Lower lobe of right lung (tissue), 2 donors: ENCODE results near the gene PRICKLE3. TPM values are rescaled to one million over a fixed set of nuclear protein-coding genes. Genes with fewer than 3 reads are reported as not detected.
A peak's percentile ranks its signal among the peaks of the same experiment; 100 is the strongest.

Experiments used
- ATAC-seq, 2 donors: fragments of 200-7000 bp; cut with Tn5 transposase; one replicate each; pipeline ENCODE4 v1.9.1; 2020 to 2022; ENCODE audit warnings: mild to moderate bottlenecking in 2 of 2, moderate library complexity in 2 of 2
- DNase-seq: peaks from one replicate; pipeline ENCODE4 v3.0.0-alpha.2; 2020
- H3K27ac ChIP-seq: fragments of 200-600 bp; one replicate; pipeline ENCODE4 v1.8.0; 2022
- H3K27me3 ChIP-seq: fragments of 200-600 bp; one replicate; pipeline ENCODE4 v1.8.0; 2022; ENCODE audit warnings: low read depth
- H3K36me3 ChIP-seq: fragments of 200-600 bp; one replicate; pipeline ENCODE4 v1.8.0; 2022; ENCODE audit warnings: mild to moderate bottlenecking
- H3K4me1 ChIP-seq: fragments of 200-600 bp; one replicate; pipeline ENCODE4 v1.8.0; 2022
- H3K4me3 ChIP-seq: fragments of 200-600 bp; one replicate; pipeline ENCODE4 v1.8.0; 2022; ENCODE audit warnings: mild to moderate bottlenecking
- H3K9me3 ChIP-seq: fragments of 200-600 bp; one replicate; pipeline ENCODE4 v1.8.0; 2022
- intact Hi-C: fragments of 100-400 bp; cut with DNase I; formaldehyde crosslinking; loops from one replicate; pipeline ENCODE4 v1.11.0; 2022
- total RNA-seq: library from RNA; stranded (reverse); fragmentation: NEBNext Ultra II Directional; extraction: Animal tissue kit (Norgen Biotek cat#: 25700); gene quantifications from one replicate; pipeline ENCODE4 v1.2.1, GENCODE V29; 2021
- TF ChIP-seq, protein P1 (sequence below): fragments of 200-600 bp; IDR thresholded peaks from one replicate; pipeline ENCODE4 v1.8.0; 2022; ENCODE audit warnings: antibody characterized with exemption, mild to moderate bottlenecking
- donor health status: DM: no; HTN: yes; CAD: no; lungs with severe emphysema.

PRICKLE3 gene
- total RNA-seq, 1 donor from 2014 or later = 13.1 TPM

DNA sequence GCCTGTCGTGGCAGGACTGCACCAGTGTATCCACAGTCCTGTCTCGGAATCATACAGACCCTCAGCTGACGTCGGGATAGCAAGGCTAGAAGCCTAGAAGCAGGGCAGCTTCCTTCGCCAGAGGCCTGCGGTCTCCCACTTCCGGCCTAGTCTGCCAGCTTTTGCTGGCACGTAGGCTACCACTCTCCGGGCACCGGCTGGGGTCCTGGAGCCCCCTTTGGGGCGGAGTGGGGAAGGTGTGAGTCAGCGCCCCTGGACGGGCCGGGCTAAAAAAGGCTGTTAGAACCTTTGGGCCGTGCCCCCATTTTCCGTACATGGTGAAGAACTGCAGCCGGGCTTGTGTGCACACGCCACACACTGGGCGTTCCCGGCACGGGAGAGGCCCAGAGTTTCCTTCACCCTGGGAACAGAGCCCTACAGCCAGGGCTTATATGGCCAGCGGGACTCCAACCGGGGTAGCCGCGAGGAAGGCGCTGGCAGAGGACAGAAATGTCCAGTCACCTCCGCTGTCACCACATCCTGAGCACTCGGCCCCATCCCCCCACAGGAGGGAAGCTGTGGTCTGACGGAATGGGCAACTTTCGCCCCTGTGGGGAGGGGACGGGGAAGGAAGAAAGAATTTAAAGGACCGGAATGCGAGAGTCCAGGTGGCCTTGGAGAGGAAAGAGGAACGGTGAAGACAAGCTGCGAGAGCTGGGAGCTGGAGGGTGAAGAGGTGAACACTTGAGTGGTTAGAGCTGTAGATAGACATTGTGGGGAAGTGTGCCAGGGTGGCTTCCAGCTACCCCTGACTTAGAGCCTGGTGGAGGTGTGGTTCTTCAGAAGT is 19.0 kb downstream of the PRICKLE3 start:
- Histone ChIP-seq H3K27ac (peak overlapping the region; percentile 91), H3K9me3 (no peaks in the 10 kb centered on the region), H3K27me3 (no peaks in the 10 kb centered on the region), H3K4me3 (peak overlapping the region; percentile 51), H3K36me3 (no peaks in the 10 kb centered on the region), H3K4me1 (peaks cover 19% of the 10 kb centered on the region)
- intact Hi-C loops = no loop called here
- ATAC-seq (peak; percentile 30 to 55), DNase-seq (peak; percentile 78)
- TF ChIP-seq, protein P1, sequence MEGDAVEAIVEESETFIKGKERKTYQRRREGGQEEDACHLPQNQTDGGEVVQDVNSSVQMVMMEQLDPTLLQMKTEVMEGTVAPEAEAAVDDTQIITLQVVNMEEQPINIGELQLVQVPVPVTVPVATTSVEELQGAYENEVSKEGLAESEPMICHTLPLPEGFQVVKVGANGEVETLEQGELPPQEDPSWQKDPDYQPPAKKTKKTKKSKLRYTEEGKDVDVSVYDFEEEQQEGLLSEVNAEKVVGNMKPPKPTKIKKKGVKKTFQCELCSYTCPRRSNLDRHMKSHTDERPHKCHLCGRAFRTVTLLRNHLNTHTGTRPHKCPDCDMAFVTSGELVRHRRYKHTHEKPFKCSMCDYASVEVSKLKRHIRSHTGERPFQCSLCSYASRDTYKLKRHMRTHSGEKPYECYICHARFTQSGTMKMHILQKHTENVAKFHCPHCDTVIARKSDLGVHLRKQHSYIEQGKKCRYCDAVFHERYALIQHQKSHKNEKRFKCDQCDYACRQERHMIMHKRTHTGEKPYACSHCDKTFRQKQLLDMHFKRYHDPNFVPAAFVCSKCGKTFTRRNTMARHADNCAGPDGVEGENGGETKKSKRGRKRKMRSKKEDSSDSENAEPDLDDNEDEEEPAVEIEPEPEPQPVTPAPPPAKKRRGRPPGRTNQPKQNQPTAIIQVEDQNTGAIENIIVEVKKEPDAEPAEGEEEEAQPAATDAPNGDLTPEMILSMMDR = no peak

DNA sequence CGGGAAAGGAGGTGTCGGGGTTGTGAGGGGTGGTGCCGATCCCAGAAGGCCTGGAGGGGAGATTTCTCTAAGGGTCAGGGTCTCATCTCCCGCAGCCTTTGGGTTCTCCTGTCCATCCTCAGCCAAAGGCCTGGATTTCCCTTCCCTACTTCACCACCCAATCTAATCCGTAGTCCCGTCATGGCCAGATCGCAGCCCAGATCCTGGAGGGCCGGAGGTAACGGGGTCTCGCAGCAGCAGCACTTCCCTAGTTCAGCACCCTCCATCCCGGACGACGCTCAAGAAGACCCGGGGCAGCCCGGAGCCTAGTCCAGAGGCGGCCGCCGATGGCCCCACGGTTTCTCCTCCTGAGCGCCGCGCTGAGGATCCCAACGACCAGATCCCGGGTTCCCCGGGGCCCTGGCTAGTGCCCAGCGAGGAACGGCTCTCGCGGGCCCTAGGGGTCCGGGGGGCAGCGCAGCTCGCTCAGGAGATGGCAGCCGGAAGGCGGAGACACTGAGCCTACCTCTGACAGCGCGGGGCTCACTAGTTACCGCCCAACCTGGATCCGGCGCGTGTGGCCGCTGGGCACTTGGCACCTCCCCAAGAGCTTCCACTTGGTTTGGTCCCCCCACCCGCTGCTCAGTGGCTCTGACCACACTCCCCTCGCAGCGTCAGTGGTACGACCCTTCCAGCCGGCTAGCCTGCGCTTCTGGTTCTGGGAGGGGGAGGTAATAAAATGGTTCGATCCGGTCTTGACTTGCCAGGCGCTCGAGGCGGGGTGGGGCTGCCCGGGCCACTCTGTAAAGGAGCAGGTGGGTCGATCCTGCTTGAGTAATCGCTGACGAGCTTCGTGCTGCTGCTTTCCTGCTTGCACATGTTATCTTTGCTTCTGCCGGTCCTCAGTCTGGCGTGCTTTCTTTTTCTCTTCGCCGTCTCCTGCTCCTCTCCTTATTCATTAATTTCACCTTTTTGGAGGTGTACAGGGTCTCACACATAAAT is 20.0 kb downstream of the PRICKLE3 start:
- intact Hi-C loops = no loop called here
- peak overlapping the region; percentile 91 for H3K27ac ChIP-seq
- peak overlapping the region; percentile 51 for H3K4me3 ChIP-seq
- H3K36me3 ChIP-seq = no peaks in the 10 kb centered on the region
- no peaks in the 10 kb centered on the region for H3K27me3 ChIP-seq
- peaks cover 19% of the 10 kb centered on the region for H3K4me1 ChIP-seq
- DNase-seq (peak; percentile 86), ATAC-seq (peak; percentile 43 to 61)
- TF ChIP-seq, protein P1 = peak; percentile 29
- H3K9me3 ChIP-seq = no peaks in the 10 kb centered on the region

DNA sequence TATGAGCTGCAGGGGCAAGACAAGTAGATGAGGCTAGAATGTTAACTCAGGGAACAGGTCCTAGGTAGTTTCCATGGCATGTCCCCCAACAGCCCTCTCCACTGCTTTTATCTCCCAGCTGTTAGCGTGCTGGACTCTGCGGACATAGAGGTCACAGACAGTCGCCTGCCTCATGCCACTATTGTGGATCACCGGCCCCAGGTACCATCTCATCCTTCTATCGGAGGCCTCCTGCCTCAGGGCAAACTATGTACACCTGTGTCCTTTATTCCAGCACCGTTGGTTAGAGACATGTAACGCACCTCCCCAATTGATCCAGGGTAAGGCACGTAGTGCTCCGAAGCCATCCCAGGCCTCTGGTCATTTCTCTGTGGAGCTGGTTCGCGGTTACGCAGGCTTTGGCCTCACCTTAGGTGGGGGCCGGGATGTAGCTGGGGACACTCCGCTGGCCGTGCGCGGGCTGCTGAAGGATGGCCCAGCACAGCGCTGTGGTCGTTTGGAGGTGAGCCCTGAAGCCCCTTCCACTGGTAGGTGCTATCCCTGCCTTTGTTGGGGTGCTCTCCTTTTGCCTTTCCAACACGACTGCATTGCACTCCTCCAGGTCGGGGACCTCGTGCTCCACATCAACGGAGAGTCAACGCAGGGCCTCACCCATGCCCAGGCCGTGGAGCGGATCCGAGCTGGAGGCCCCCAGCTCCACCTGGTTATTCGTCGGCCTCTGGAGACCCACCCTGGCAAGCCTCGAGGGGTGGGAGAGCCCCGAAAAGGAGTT is 21.4 kb downstream of the PRICKLE3 start:
- peak overlapping the region; percentile 87 for H3K27ac ChIP-seq
- no peaks in the 10 kb centered on the region for H3K27me3 ChIP-seq
- no peak overlapping the region for H3K4me3 ChIP-seq
- no peaks in the 10 kb centered on the region for H3K9me3 ChIP-seq
- ATAC-seq = no peak
- intact Hi-C loops = no loop called here
- DNase-seq = no peak
- no peaks in the 10 kb centered on the region for H3K36me3 ChIP-seq
- TF ChIP-seq, protein P1 = no peak
- peaks cover 19% of the 10 kb centered on the region for H3K4me1 ChIP-seq

DNA sequence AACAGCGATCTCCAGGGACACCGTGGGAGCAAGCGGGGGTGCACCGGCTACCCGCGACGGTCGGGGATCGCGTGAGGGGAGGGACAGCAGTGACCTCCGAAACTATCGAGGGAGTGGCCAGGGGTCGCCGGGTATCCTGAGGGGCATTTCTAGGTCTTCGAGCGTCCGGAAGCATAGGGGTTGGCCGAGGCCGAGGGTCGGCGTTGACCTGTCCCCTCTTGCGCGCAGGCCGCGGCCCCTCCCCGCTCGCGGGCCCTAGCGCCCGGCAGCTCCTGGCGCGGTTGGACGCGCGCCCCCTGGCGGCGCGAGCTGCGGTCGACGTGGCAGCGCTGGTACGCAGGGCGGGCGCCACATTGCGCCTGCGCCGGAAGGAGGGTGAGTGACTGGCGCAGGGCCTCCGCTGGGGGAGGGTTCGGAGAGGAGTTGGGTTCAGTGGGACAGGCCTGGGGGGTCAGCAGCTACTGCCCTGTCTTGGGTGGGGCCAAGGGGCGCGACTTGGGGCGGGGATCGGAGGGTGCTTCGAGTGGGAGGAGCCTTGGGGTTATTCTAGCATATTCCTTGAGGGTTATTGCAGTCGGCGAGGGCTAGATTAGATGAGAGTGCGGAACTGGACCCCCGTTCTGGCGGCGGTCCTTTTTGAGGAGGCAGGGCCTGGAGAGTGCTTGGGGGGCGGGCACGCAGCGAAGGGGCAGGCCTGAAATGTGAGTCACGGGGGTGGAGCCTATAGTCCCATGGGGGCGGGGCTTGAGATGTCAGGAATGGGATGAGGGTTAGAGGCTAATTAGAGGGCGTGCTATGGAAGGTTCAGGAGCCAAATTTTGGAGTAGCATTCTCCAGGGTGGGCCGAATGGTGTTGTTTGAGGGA is 22.4 kb downstream of the PRICKLE3 start:
- Histone ChIP-seq H3K4me1 (peaks cover 19% of the 10 kb centered on the region), H3K27me3 (no peaks in the 10 kb centered on the region), H3K36me3 (no peaks in the 10 kb centered on the region), H3K27ac (peak overlapping the region; percentile 87), H3K4me3 (peak overlapping the region; percentile 51), H3K9me3 (no peaks in the 10 kb centered on the region)
- ATAC-seq (peak; percentile 85 to 91), DNase-seq (peak; percentile 91)
- intact Hi-C loops = no loop called here
- TF ChIP-seq, protein P1 = peak; percentile 76
